ENCODE measurements around the gene FMNL3. TPM values are rescaled to one million over a fixed set of nuclear protein-coding genes. Genes with fewer than 3 reads are reported as not detected.

Gene FMNL3
- total and polyA plus RNA-seq, 2 of the 13 experiments (the other 11 are each of a cell fraction or from before 2014, with no cell fraction given): 0.44 to 1.1 TPM

DNA sequence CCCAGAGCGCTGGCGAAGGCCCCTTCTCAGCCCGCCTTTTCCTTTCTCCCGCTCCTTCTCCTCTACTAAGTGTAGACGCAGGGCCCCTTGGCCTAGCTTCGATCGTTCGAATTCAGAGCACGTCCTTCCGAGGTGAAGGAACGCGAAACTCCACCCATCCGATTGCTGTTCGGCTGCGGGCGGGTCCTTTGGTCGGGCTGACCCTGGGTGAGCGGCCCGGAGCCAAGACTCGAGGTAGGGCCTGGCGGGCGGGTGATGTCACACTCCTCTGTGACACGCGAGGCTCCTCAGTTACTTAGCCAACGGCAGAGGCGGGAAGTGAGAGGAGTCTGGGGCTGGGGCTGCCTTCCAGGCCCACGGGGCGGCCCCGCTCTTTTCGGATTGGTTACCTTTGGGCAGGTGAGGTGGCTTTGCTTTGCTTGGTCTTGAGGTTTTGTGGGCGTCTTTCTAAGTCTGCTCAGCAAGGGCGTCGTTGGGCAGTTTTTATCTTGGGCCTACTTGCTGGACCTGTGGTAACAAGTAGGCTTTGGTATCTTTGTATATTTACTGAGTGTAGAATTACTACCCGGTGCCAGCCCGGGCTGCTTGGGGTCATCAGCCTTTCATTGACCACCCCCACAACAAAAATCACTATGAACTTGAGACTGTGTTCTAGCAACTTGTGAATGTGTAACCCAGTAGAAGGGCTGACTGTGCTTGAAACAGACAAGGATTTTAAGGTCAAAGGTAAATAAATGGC lies 34.8 kb upstream of the FMNL3 start (continued):
- TF ChIP-seq, protein P1, sequence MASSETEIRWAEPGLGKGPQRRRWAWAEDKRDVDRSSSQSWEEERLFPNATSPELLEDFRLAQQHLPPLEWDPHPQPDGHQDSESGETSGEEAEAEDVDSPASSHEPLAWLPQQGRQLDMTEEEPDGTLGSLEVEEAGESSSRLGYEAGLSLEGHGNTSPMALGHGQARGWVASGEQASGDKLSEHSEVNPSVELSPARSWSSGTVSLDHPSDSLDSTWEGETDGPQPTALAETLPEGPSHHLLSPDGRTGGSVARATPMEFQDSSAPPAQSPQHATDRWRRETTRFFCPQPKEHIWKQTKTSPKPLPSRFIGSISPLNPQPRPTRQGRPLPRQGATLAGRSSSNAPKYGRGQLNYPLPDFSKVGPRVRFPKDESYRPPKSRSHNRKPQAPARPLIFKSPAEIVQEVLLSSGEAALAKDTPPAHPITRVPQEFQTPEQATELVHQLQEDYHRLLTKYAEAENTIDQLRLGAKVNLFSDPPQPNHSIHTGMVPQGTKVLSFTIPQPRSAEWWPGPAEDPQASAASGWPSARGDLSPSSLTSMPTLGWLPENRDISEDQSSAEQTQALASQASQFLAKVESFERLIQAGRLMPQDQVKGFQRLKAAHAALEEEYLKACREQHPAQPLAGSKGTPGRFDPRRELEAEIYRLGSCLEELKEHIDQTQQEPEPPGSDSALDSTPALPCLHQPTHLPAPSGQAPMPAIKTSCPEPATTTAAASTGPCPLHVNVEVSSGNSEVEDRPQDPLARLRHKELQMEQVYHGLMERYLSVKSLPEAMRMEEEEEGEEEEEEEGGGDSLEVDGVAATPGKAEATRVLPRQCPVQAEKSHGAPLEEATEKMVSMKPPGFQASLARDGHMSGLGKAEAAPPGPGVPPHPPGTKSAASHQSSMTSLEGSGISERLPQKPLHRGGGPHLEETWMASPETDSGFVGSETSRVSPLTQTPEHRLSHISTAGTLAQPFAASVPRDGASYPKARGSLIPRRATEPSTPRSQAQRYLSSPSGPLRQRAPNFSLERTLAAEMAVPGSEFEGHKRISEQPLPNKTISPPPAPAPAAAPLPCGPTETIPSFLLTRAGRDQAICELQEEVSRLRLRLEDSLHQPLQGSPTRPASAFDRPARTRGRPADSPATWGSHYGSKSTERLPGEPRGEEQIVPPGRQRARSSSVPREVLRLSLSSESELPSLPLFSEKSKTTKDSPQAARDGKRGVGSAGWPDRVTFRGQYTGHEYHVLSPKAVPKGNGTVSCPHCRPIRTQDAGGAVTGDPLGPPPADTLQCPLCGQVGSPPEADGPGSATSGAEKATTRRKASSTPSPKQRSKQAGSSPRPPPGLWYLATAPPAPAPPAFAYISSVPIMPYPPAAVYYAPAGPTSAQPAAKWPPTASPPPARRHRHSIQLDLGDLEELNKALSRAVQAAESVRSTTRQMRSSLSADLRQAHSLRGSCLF (CRISPR knock-in tag; IDR thresholded peaks at IDR 0.05; ENCODE audit: borderline replicate concordance): no peak
- TF ChIP-seq NFE2 (CRISPR knock-in tag; IDR thresholded peaks at IDR 0.05) (no peak), ZNF558 (CRISPR knock-in tag; IDR thresholded peaks at IDR 0.05; ENCODE audit: borderline replicate concordance) (0 out of 2 replicates have a peak, but pooled peaks have one; percentile 32), ZNF749 (CRISPR knock-in tag; IDR thresholded peaks at IDR 0.05; ENCODE audit: borderline replicate concordance) (no peak; the same call in 1 of the 2 replicates), TRIM24 (CRISPR knock-in tag; IDR thresholded peaks at IDR 0.05) (no peak), ZNF329 (CRISPR knock-in tag; IDR thresholded peaks at IDR 0.05; ENCODE audit: low read depth) (no peak), REXO4 (CRISPR knock-in tag; IDR thresholded peaks at IDR 0.05; ENCODE audit: borderline replicate concordance) (no peak), ZNF138 (CRISPR knock-in tag; IDR thresholded peaks at IDR 0.05; ENCODE audit: low read depth) (no peak), RARA (CRISPR knock-in tag; IDR thresholded peaks at IDR 0.05) (peak; percentile 86), AHR (CRISPR knock-in tag; IDR thresholded peaks at IDR 0.05) (no peak)
- TF ChIP-seq, protein P2, sequence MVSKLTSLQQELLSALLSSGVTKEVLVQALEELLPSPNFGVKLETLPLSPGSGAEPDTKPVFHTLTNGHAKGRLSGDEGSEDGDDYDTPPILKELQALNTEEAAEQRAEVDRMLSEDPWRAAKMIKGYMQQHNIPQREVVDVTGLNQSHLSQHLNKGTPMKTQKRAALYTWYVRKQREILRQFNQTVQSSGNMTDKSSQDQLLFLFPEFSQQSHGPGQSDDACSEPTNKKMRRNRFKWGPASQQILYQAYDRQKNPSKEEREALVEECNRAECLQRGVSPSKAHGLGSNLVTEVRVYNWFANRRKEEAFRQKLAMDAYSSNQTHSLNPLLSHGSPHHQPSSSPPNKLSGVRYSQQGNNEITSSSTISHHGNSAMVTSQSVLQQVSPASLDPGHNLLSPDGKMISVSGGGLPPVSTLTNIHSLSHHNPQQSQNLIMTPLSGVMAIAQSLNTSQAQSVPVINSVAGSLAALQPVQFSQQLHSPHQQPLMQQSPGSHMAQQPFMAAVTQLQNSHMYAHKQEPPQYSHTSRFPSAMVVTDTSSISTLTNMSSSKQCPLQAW (CRISPR knock-in tag; IDR thresholded peaks at IDR 0.05): no peak; the same call in 1 of the 2 replicates
- TF ChIP-seq, protein P3, sequence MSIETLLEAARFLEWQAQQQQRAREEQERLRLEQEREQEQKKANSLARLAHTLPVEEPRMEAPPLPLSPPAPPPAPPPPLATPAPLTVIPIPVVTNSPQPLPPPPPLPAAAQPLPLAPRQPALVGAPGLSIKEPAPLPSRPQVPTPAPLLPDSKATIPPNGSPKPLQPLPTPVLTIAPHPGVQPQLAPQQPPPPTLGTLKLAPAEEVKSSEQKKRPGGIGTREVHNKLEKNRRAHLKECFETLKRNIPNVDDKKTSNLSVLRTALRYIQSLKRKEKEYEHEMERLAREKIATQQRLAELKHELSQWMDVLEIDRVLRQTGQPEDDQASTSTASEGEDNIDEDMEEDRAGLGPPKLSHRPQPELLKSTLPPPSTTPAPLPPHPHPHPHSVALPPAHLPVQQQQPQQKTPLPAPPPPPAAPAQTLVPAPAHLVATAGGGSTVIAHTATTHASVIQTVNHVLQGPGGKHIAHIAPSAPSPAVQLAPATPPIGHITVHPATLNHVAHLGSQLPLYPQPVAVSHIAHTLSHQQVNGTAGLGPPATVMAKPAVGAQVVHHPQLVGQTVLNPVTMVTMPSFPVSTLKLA (IDR thresholded peaks at IDR 0.05): no peak
- TF ChIP-seq, protein P4, sequence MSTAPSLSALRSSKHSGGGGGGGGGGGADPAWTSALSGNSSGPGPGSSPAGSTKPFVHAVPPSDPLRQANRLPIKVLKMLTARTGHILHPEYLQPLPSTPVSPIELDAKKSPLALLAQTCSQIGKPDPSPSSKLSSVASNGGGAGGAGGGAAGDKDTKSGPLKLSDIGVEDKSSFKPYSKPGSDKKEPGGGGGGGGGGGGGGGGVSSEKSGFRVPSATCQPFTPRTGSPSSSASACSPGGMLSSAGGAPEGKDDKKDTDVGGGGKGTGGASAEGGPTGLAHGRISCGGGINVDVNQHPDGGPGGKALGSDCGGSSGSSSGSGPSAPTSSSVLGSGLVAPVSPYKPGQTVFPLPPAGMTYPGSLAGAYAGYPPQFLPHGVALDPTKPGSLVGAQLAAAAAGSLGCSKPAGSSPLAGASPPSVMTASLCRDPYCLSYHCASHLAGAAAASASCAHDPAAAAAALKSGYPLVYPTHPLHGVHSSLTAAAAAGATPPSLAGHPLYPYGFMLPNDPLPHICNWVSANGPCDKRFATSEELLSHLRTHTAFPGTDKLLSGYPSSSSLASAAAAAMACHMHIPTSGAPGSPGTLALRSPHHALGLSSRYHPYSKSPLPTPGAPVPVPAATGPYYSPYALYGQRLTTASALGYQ (CRISPR knock-in tag; IDR thresholded peaks at IDR 0.05): no peak
- TF ChIP-seq, protein P5, sequence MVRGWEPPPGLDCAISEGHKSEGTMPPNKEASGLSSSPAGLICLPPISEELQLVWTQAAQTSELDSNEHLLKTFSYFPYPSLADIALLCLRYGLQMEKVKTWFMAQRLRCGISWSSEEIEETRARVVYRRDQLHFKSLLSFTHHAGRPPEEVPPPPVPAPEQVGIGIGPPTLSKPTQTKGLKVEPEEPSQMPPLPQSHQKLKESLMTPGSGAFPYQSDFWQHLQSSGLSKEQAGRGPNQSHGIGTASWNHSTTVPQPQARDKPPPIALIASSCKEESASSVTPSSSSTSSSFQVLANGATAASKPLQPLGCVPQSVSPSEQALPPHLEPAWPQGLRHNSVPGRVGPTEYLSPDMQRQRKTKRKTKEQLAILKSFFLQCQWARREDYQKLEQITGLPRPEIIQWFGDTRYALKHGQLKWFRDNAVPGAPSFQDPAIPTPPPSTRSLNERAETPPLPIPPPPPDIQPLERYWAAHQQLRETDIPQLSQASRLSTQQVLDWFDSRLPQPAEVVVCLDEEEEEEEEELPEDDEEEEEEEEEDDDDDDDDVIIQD (CRISPR knock-in tag; IDR thresholded peaks at IDR 0.05; ENCODE audit: low read depth): no peak
